ENCODE results near the gene KRTAP10-5.

The KRTAP10-5 gene

GRCh38 chr21:44619886-44620285 lies 39.5 kb upstream of the KRTAP10-5 start:
- H3K4me3 ChIP-seq (ENCODE audit: control insufficient read depth, low read depth, low read length): no peak overlapping the region
- TF ChIP-seq CTCF (IDR thresholded peaks at IDR 0.05; ENCODE audit: control insufficient read depth, insufficient read depth, low read depth, low read length, missing control alignments): no peak
- no peak for DNase-seq (ENCODE audit: low read depth)

DNA sequence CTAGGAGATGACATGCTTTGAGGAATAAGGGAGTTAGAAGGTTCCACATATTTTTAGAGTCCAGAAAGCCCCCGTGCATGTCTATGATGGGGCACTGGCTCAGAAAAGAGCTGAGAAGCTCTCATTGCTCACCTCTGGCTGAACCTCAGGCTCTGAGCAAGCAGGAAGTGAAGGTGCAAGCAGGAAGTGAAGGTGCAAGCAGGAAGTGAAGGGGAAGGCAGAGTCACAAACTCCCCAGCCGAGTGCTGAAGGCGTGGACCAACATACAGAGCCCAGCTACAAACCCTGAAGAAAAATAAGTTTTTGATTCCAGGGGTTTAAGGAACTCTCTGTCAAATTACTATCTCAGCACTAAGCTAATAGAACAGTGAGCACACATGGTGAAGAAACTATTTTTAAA lies 38.5 kb upstream of the KRTAP10-5 start:
- no peak overlapping the region for H3K4me3 ChIP-seq (ENCODE audit: control insufficient read depth, low read depth, low read length)
- no peak for TF ChIP-seq CTCF (IDR thresholded peaks at IDR 0.05; ENCODE audit: control insufficient read depth, insufficient read depth, low read depth, low read length, missing control alignments)
- no peak for DNase-seq (ENCODE audit: low read depth)

GRCh38 chr21:44618504-44618903 lies 38.1 kb upstream of the KRTAP10-5 start:
- TF ChIP-seq CTCF (IDR thresholded peaks at IDR 0.05; ENCODE audit: control insufficient read depth, insufficient read depth, low read depth, low read length, missing control alignments): peak; percentile 47
- no peak for DNase-seq (ENCODE audit: low read depth)
- H3K4me3 ChIP-seq (ENCODE audit: control insufficient read depth, low read depth, low read length): no peak overlapping the region

GRCh38 chr21:44617071-44617501 lies 36.7 kb upstream of the KRTAP10-5 start:
- no peak overlapping the region for H3K4me3 ChIP-seq (ENCODE audit: control insufficient read depth, low read depth, low read length)
- DNase-seq (ENCODE audit: low read depth): no peak
- TF ChIP-seq CTCF (IDR thresholded peaks at IDR 0.05; ENCODE audit: control insufficient read depth, insufficient read depth, low read depth, low read length, missing control alignments): no peak

DNA sequence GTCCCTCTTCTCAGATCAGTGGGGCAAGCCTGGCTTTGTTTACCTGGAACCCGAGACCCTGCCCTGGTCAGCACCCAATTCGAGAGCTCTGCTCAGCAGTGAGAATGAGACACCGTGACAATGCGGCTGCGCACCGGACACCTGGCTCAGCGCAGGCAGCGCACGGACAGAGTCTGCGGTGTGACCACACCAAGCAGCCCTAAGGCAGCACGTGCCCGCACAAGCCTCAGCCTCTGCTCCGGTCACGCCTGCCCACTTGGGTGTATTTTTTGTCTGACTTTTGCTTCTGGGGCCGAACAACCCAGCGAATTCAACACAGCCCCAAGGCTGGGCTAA lies 36.2 kb upstream of the KRTAP10-5 start:
- no peak overlapping the region for H3K4me3 ChIP-seq (ENCODE audit: control insufficient read depth, low read depth, low read length)
- TF ChIP-seq CTCF (IDR thresholded peaks at IDR 0.05; ENCODE audit: control insufficient read depth, insufficient read depth, low read depth, low read length, missing control alignments): no peak
- DNase-seq (ENCODE audit: low read depth): no peak

GRCh38 chr21:44615911-44616590 lies 35.6 kb upstream of the KRTAP10-5 start:
- TF ChIP-seq CTCF (IDR thresholded peaks at IDR 0.05; ENCODE audit: control insufficient read depth, insufficient read depth, low read depth, low read length, missing control alignments): no peak

GRCh38 chr21:44615466-44615865 lies 35.1 kb upstream of the KRTAP10-5 start:
- H3K4me3 ChIP-seq (ENCODE audit: control insufficient read depth, low read depth, low read length): no peak overlapping the region
- DNase-seq (ENCODE audit: low read depth): no peak
- no peak for TF ChIP-seq CTCF (IDR thresholded peaks at IDR 0.05; ENCODE audit: control insufficient read depth, insufficient read depth, low read depth, low read length, missing control alignments)

More at GRCh38 chr21:44615911-44616590, 35.6 kb upstream of the KRTAP10-5 start:
- no peak overlapping the region for H3K4me3 ChIP-seq (ENCODE audit: control insufficient read depth, low read depth, low read length)
- DNase-seq (ENCODE audit: low read depth): no peak
